ENCODE measurements around the gene PLAC1.

The PLAC1 gene, protein sequence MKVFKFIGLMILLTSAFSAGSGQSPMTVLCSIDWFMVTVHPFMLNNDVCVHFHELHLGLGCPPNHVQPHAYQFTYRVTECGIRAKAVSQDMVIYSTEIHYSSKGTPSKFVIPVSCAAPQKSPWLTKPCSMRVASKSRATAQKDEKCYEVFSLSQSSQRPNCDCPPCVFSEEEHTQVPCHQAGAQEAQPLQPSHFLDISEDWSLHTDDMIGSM

DNA sequence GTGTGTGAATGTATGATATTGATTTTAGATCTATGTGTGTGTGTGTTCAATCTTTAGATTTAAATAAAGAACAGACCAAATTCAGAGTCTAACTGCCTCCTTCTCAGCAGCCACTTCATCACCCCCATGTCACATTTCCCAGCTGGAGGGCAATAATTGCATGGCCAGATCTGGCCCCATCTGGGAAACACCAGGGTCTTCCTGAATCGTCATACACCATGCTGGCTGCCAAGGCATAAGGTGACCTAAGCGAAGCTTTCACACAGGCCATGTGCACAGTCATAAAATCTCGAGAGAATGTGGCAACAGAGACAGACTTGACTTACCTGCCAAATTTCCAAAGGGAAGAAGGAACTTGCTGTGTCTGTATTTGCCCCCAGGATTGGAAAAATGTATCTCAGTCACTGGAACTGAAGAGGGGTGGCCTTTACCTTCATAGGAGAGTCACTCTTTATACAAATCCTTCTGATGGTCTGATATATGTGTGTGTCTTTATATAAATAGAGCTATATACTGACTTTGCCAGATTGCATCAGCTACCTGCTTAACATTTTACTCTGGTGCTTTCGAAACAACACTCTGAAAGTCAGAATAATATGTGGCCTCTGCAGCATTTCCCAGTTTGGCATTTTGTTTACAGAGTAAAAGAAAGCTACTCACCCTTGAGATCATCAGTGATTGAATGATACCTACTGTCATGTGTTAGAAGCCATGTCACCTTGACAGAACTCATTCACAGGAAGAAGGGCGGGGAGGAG lies at the start of gene PLAC1:
PLAC1 (minus strand) TSS at position 470 of the 758 bp plus-strand sequence. CDS start 91,789 bp downstream, outside the sequence.
- DNase-seq (ENCODE audit: low read depth): no peak

DNA sequence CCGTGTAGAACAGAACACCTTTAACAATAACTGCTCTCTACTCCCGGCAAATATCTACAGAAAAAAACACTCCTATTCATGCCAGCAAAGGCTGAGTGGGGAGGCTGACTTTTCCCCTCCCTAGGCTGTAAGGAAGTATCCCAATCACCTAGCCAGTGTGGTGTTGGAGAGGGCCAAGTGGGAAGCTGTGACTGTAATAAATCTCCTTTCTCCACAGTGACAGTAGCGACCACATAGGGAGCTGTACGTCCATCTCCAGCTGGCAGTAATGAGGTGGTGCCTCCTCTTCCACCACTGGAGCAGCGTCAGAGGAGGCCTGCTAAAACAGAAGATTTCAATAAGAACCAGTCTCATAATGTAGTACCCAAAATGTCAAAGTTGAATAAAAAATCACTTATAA lies 47.9 kb upstream of the PLAC1 start:
- no peak for DNase-seq (ENCODE audit: low read depth)

DNA sequence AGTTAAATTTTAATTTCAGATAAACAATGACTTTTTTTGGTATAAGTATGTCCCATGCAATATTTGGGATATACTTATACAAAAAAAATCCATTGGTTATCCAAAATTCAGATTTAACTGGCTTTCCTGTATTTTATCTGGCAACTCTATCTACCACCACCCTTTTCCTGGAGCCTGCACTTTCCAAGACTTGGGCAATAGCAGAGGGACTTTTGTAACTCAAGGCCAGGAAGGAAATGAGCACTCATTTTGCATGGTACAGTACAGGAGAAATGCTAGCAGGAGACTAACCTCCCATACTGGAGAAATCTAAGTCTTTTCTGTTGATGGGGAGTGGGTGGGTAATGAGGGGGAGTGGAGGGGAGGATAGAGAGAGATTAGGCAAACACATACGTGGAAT lies 37.7 kb upstream of the PLAC1 start:
- no peak for DNase-seq (ENCODE audit: low read depth)

DNA sequence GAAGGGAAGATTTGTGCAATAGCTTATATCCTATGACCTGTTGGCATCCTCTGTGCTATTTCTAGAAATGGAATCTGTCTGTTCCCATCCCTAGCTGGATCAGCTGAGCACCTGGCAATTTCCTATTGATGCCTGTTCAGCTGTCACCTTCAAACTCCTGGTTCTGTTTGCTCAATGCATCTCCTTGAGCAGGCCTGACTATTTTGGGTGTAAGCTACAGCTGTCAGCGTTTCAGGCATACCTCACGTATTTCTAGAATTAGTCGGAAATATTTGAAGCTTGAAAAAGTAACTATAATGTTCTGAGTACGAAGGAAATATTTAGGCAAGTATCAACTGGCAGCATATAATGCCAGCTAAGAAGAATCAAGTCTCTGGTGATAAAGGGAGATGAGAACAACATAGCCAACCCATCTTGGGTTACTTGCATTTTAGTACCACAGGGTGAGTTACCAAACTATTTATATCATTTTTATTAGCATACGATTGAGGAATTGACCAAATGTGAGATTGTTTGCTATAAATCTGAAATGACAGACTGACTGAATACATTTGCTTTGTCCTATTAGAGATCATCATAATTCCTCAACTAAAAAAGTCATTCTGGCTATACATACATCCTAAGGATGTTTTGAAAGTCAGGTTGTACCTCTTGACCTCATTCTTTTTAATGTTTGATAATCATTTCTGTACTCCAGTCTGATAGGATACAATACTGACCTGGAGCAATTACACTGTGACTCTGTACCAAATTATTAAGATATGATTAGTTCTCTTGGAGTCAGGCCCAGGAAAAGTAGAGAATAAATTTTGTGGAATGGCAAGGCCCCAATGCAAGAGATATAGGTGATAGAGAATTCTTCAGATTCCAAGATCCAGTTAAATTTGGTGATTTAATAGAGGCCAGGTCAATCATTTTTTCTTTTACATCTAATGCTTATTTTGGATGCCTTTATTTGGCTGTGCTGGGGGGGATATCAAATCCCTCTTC lies 36.4 kb upstream of the PLAC1 start:
- DNase-seq (ENCODE audit: low read depth): no peak

DNA sequence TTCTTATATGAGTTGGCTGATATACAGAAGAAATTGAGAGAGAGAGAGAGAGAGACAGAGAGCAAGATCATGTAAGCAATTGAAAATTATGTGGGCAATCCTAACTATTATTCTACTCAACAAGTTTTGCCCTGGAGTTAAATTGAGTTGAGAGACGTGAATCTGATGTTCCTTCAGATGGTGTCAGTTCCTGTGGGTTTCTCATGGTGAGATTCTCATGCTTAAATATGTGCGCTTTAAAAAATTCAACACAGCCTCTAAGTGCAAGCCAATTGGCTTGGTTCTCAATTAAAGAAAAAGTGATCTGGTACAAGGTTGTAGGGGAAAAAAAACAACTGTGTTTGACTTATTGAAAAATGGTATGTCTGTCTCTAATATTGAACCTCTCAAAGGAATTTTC lies 35.4 kb upstream of the PLAC1 start:
- no peak for DNase-seq (ENCODE audit: low read depth)

DNA sequence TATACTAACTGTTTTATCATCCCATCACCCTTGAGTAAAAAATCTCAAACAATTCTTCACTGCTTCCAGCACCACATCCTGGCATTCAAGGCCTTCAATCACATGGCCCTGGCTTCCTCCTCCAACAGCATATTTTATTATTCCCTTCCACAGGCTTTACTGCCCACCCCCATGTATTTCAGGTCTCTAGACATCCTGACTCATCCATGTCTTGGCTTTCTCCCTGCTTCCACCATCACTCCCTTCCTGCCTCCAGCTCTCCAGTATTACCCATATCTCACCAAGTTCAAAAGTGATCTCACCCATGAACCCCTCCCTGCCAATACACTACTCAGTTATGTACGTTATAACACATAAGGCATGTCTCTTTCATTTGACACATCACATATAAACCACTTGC lies 34.7 kb upstream of the PLAC1 start:
- DNase-seq (ENCODE audit: low read depth): peak; percentile 75

DNA sequence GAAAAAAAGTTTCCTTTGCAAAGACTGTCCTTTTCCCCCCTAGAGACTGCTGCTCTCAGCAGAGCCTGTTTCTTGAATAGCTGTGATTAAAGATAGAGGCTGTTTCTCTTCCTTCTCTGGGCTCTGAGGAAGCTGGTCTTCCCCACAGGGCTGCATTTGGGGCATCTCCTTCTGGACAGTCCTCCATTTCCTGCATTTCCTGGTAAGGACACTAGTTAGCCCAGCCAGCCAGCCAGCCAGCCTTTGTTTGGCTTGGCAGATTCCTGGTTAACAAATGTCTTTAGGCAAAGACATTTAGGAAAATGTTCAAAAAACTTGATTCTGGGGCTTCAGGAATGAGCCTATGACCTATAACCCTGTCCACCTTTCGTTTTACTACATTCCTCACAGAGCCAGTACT lies 34.0 kb upstream of the PLAC1 start:
- DNase-seq (ENCODE audit: low read depth): no peak

DNA sequence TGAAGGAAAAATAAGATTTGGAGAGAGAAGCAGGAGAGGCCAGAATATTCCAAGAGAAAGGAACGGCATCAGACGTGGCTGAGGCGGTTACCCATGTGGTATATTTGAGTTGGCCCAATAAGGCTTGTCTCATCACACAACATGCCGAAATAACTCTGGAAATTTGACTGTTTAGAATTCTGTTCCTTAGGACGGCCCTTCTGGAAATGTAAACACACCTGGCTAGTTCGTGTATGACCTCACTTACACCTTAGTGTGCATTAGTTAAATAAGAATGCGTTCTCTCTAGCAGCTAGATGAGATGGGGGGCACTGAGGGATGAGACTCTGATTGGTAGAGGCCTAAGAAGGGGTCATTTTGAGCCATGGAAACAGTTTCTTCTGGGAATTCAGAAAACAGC lies 33.2 kb upstream of the PLAC1 start:
- DNase-seq (ENCODE audit: low read depth): no peak

DNA sequence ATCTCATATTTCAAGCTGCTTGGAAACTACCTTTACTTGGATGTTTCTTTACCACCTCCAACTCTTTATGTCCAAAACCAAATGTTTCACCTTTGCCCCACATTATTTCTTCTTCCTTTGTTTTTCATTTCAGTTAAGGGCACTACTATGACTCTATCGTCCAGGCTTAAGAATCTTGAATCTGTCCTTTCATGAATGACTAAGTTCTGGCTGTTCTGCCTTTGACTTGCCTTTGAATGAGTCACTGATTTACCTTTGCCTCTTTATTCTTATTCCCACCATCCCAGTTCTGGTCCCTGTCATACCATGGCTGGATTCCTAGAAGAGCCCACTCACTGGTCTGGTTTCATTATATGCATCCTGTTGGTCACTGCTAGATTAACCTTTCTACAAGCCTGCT lies 30.6 kb upstream of the PLAC1 start:
- DNase-seq (ENCODE audit: low read depth): peak; percentile 84

DNA sequence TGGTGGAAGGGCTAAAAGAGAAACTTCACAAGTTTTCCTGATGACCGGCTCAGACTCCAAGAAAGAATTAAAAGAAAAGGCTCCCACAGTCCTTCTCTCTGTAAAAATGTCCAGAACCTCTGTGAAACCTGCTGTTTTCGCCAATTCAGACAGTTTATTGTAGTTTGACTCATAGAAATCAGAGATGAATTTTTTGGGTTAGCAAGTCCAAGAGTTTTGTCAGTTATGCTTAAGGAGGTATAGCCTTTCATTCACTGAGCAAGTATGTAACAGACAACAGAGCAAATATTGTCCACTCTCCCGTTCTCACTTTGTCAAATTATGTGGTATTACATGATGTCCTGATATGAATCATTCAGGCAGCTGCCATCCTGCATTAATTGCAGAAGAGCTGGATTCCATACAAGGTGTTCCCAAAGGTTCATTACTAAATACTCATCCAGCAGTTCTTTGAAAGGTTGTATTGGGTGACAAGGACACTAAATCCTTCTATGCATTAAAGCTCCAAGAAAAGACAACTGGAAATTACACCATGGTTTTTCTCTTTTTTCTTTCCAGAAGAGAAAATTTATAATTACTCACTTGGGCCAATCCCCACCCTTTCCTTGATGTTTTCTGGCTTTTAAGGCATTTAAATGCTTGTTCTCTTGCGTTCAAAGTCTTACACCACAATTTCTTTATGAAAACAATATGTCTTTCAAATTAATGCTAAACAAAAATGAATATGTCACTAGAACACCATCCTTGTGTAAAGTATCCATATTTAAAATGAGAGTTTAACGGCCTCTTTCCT lies 30.0 kb upstream of the PLAC1 start:
- DNase-seq (ENCODE audit: low read depth): no peak

DNA sequence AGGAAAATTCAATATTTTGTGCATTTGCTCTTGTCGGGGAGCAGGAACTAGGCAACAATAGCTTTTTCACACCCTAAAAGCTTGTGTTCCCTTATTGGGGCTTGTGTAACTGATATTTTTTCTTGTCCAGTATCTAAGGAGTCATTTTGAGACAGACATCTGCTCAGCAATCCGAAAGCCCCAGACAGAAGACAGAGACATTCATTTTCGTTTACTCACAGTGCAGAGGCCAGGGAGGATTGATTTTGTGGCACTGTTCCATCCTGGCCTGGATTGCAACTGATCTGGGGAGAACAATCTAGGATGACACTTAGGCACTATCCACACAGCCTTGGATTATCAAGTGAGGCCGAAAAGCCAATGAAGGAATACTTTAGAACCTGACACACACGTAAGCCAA lies 27.4 kb upstream of the PLAC1 start:
- DNase-seq (ENCODE audit: low read depth): no peak

DNA sequence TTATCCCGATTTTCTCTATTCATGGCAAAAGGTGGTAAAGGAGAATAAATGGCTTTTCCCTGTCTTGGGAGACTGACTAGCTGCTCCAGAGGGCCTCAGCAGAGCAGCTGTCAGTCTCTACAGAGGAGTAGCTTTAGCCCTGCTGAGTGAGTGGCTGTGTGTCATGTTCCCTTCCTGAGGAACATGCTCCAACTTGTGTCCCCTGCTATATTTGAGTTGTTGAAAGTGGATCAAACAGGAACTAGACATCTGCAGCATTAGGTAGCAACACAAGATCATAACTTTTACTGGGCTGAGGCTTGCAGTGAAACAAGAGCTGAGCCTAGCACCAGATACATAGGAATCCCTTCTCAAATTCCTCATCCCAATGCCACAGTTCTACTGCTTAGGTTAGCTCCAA lies 26.7 kb upstream of the PLAC1 start:
- no peak for DNase-seq (ENCODE audit: low read depth)

DNA sequence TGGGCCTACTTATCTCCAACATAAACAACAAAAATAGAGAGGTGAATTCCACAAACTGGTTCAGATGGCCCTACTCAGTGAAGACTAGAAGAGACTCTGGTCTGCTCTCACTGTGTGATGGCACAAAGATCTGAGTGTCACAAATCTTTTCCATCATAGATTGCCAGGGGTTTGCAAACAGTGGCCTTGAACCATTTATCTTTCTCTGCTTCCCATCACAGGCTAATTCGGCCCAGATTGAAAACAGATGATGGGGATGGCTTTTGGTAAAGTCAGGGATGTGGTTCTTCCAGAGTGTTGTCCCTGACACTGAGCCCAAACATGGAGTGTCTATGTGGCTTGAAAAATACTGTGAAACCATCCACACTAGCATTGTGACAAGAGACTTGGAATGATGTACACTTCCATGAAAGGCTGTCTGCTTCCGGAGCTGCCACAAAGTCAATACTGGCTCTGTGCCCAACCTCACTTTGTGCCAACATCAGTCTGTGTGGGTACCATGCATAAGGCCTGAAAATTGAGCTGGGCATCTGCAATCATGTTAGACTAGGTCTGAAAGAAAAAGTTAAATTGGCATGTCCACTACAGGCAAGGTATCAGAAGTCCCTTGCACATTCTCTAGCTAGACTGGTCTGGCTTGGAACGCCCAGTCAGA lies 25.2 kb upstream of the PLAC1 start:
- no peak for DNase-seq (ENCODE audit: low read depth)

DNA sequence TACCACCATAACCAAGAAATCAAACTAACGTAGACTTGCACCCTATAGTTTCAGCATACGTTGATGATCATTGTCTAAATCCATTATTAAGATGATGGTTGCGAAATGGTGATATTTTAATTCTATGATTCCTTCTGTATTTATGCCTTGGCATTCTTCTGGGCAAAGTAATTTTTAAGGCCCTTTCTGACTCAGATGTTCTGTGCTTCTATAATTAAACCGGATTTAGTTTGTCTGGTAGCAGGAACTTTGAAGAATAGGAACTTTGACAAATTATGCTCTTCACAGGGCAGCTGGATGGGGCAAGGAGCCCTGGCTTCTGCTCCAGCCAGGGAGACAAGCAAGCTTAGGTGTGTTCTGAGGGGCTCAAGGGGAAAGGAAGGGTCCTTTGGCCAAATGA lies 23.8 kb upstream of the PLAC1 start:
- DNase-seq (ENCODE audit: low read depth): peak; percentile 6

DNA sequence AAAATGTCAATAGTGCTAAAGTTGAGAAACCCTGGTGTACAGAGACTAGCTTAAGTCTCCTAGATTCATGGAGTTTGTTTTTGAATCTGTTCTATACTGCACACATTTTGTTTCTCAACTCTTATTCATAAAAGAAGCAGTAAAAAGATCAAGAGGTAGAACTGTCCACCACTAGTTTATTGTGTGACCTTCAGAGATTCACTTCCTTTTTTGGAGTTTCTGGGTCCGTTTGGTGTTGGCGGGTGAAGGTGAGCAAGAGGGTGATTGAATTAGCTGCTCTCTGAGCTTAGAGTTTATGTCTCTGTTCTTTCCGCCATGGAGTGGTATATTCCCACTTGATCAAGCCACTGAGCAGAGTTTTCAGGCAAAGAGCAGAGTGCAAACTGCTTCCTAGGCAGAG lies 21.4 kb upstream of the PLAC1 start:
- DNase-seq (ENCODE audit: low read depth): no peak

DNA sequence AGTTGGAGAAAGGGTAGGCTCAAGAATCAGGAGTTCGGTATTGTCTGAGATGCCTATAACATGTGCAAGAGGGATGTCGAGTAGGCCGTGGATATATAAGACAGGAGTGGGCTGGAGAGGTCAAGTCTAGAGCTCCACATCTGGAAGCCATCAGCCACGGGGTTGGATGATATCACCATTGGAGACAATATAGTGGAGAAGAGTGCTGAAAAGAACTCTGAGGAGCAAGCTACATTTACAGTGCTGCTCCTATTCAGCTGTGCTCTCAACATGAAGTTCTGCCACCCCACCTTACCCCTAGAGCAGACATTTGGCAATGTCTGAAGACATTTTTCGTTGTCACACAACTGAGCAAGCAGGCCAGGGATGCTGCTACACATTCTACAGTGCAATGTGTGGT lies 20.9 kb upstream of the PLAC1 start:
- DNase-seq (ENCODE audit: low read depth): no peak

DNA sequence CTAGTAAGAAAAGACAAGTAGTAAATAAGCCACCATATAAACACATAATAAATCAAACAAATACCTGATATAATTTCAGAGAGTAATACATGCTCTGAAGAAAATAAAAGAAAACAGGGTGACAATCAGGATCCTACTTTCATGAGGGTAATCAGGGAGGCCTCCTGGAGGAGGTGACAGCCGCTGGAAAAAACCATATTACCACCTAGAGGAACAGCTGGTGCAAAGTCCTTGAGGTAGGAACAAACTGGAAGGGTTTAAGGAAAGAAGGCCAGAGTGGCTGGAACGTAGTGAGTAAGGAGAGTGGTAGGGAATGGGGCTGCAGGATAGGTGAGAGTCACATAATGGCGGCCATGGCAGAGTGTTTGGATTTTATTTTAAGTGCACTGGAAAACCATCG lies 19.1 kb upstream of the PLAC1 start:
- DNase-seq (ENCODE audit: low read depth): no peak

DNA sequence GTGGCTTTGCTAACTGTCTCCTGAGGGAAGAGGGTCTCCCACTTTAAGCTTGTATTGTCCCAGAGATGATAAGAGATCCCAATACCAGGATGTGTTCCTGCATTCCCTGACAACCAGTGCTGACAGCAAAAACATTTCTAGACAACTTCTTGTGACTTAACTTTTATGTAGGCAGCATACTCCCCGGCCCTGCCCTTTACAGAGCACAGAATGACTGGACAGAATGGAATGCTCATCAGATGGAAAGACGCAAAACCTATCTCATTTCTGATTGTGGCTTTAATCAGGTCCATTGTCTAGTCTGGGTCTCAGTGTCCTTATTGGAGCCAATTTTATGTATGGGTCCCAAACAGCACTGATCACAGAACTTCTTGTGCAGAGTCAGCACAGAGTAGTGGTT lies 18.2 kb upstream of the PLAC1 start:
- DNase-seq (ENCODE audit: low read depth): peak; percentile 77

DNA sequence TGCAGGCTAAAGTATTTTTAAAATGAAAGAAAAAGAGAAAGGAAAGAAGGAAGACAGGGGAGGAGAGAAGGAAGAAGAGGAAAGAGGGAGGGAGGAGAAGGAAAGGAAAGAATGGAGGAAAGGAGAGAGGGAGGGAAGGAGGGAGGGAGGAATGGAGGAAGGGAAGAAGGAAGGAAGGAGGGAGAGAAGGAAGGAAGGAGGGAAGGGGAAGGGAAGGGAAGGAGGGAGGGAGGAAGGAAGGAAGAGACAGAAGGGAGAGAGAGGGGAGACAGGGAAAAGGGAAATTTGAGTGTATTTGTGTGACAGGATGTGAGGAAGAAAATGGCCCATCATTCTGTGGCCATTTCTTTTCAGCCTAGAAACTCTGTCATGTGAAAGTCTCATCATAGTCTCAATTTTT lies 14.9 kb upstream of the PLAC1 start:
- DNase-seq (ENCODE audit: low read depth): no peak

DNA sequence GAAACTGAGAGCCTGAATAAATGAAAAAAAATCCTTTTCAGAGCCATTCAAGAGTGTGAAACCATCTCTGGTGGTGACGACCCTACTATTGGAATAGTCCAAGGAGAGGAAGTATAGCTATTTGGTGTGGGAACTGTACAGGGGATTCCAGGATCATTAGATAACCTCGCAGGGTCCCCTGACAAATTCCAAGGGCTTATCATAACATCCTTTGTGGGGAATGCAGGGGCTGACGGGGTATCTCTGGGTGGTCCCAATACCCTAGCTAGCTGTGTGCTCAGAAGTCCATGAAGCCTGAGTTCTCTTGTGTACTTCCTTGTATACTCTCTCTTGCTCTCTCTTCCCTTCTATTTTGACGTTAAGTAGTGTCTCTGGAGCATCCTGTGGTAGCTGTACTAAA lies 13.8 kb upstream of the PLAC1 start:
- no peak for DNase-seq (ENCODE audit: low read depth)

DNA sequence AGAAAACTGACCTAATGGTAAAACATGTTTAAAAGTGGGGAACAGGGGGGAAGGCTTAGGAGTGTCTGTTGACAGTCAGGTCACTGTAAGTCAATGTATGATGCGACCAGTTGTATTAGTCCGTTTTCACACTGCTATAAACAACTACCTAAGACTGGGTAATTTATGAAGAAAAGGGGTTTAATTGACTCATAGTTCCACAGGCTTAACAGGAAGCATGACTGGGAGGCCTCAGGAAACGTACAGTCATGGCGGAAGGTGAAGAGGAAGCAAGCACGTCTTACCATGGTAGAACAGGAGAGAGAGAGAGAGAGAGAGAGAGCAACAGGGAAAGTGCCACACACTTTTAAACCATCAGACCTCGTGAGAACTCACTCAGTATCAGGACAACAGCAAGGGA lies 13.0 kb upstream of the PLAC1 start:
- peak; percentile 84 for DNase-seq (ENCODE audit: low read depth)

All from ELR (cell line).